Measurements from ENCODE around the gene MBD3L4. TPM values are rescaled to one million over a fixed set of nuclear protein-coding genes. Genes with fewer than 3 reads are reported as not detected.

MBD3L4 gene
- polyA plus RNA-seq, 1 donor: not detected

Other genes starting within 250 kb of the MBD3L4 start
- gene ADGRE1, start 152.6 kb downstream of the MBD3L4 start, polyA plus RNA-seq (ENCODE audit: insufficient read length): not detected
- not detected for gene MBD3L2B, start 18.7 kb downstream of the MBD3L4 start, polyA plus RNA-seq (ENCODE audit: insufficient read length)
- gene MBD3L5, start 9.6 kb downstream of the MBD3L4 start, polyA plus RNA-seq (ENCODE audit: insufficient read length): not detected
- gene MBD3L2, start 9.1 kb upstream of the MBD3L4 start, polyA plus RNA-seq (ENCODE audit: insufficient read length): not detected
- gene MBD3L3, start 18.5 kb upstream of the MBD3L4 start, polyA plus RNA-seq (ENCODE audit: insufficient read length): not detected
- gene ZNF557, start 29.5 kb upstream of the MBD3L4 start, polyA plus RNA-seq (ENCODE audit: insufficient read length): 6.2 TPM

Data from hindlimb muscle (tissue), 1 donor.